DND-41 (cell line): Measurements from ENCODE around the gene AOPEP.

Source experiments
- CTCF ChIP-seq: IDR thresholded peaks from 2 replicates; pipeline ENCODE4 v1.5.1; 2012; ENCODE audit warnings: borderline replicate concordance, low read length, moderate library complexity, mild to moderate bottlenecking; ENCODE audit not compliant: poor library complexity, severe bottlenecking; ENCODE audit errors: extremely low read depth
- EZH2 ChIP-seq: IDR thresholded peaks from 3 replicates; pipeline ENCODE4 v1.6.1; 2012; ENCODE audit warnings: borderline replicate concordance, low read depth, mild to moderate bottlenecking, moderate library complexity, low read length, inconsistent platforms; ENCODE audit not compliant: severe bottlenecking

- no peak for TF ChIP-seq EZH2
- no peak for TF ChIP-seq CTCF
Observed at GRCh38 chr9:94925751-94926430, 199.4 kb downstream of the AOPEP start.
